HG03135 (cell line): ENCODE results near the gene IRF2.
"Not testable (repeated sequence)": the region's sequence is repeated elsewhere in the genome, so short reads cannot be mapped to it uniquely, and the experiment has no call there.

Source experiments
- ATAC-seq: cut with Tn5 transposase; IDR thresholded peaks from one replicate; pipeline ENCODE4 v1.9.1; 2021; ENCODE audit warnings: mild to moderate bottlenecking, moderate library complexity; ENCODE audit not compliant: unreplicated experiment

The IRF2 gene

GRCh38 chr4:184349283-184350039, 124.9 kb downstream of the IRF2 start:
- no peak for ATAC-seq

- no peak for ATAC-seq
These were observed 125.8 kb downstream of the IRF2 start for GRCh38 chr4:184348311-184349233.

- peak; percentile 64 for ATAC-seq
These were observed 126.8 kb downstream of the IRF2 start for GRCh38 chr4:184347251-184348239.

GRCh38 chr4:184346682-184347081, 127.7 kb downstream of the IRF2 start:
- no peak for ATAC-seq

GRCh38 chr4:184346273-184346672, 128.1 kb downstream of the IRF2 start:
- ATAC-seq = not testable (repeated sequence)

GRCh38 chr4:184345573-184345922, 128.8 kb downstream of the IRF2 start:
- ATAC-seq = no peak

GRCh38 chr4:184344899-184345572, 129.3 kb downstream of the IRF2 start:
- no peak for ATAC-seq

- ATAC-seq = no peak
These were observed 129.9 kb downstream of the IRF2 start for GRCh38 chr4:184344435-184344834.

GRCh38 chr4:184343502-184344177, 130.7 kb downstream of the IRF2 start:
- ATAC-seq = peak; percentile 49

GRCh38 chr4:184342857-184343237, 131.5 kb downstream of the IRF2 start:
- not testable (repeated sequence) for ATAC-seq

GRCh38 chr4:184342167-184342856, 132.0 kb downstream of the IRF2 start:
- ATAC-seq = no peak

- ATAC-seq = not testable (repeated sequence)
These were observed 134.8 kb downstream of the IRF2 start for GRCh38 chr4:184339398-184340193.

- ATAC-seq = no peak
These were observed 136.4 kb downstream of the IRF2 start for GRCh38 chr4:184337907-184338306.
